ENCODE results near the gene CNTN5.
"Not testable (repeated sequence)": the region's sequence is repeated elsewhere in the genome, so short reads cannot be mapped to it uniquely, and the experiment has no call there.

CNTN5 gene

GRCh38 chr11:99275521-99275920 is 254.8 kb downstream of the CNTN5 start:
- DNase-seq (ENCODE audit: low read depth), result no peak

- no peak for DNase-seq (ENCODE audit: low read depth)
Measured at GRCh38 chr11:99277281-99277680, 256.5 kb downstream of the CNTN5 start.

GRCh38 chr11:99279266-99279665 is 258.5 kb downstream of the CNTN5 start:
- no peak for DNase-seq (ENCODE audit: low read depth)

DNA sequence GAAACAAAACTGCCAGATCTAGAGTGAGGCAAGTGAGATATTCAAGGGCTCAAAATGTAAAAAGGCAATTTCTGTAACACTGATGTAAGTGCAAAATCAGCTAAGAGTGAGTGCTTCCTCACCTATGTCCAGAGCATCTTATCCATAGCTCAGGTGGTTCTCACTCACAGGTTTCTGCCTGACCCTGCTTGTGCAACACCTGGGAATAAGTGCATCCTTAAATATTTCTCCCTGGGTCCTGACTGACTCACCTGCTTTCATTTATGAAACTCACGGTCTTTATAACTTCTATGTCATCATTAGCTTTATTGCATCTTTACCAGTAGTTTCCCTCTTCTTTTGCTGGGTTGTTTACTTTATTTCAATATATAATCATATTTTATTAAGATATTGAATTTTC is 260.6 kb downstream of the CNTN5 start:
- no peak for DNase-seq (ENCODE audit: low read depth)

GRCh38 chr11:99297925-99298324 is 277.2 kb downstream of the CNTN5 start:
- DNase-seq (ENCODE audit: low read depth), result not testable (repeated sequence)

- DNase-seq (ENCODE audit: low read depth), result no peak
Measured at GRCh38 chr11:99307510-99308088, 286.9 kb downstream of the CNTN5 start.

GRCh38 chr11:99311870-99312269 is 291.1 kb downstream of the CNTN5 start:
- no peak for DNase-seq (ENCODE audit: low read depth)

GRCh38 chr11:99316776-99317520 is 296.2 kb downstream of the CNTN5 start:
- DNase-seq (ENCODE audit: low read depth), result no peak

DNA sequence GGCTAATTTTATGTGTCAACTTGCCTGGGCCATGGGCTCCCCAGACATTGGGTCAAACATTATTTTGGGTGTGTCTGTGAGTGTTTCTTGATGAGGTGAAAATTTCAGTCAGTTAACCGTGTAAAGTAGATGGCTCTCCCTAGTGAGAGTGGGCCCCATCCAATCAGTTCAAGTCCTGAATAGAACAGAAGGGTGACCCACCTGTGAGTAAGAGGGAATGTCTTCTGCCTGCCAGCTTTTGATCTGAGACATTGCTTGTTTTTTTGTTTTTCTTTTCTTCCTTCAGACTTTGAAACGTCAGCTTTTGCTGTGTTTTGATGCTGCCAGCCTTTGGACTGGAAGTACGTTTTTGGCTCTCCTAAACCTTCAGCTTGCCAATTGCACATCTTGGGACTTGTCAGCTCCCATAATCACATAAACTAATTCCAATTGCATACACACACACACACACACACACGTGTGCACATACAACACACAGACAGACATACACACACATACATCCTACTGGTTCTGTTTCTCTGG is 300.1 kb downstream of the CNTN5 start:
- no peak for DNase-seq (ENCODE audit: low read depth)

GRCh38 chr11:99325847-99326246 is 305.1 kb downstream of the CNTN5 start:
- DNase-seq (ENCODE audit: low read depth), result no peak

DNA sequence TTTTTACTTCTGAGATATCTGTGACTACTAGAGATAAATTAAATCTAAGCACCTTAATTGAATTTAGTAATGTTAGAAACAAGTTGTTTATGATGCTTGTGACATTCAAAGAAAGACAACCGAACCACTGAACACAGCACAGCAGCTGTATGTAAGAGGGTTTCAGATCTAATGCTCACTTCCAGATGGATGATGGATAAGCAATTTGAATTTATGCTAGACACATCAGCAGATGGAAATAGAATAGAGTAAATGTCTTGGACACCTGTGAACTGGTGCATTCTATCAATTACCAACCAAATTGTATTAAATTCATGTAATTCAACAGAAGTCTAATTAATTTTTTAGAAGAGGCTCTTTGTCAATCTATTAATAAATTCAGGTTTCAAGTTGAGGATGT is 306.3 kb downstream of the CNTN5 start:
- DNase-seq (ENCODE audit: low read depth), result no peak

- DNase-seq (ENCODE audit: low read depth), result no peak
Measured at GRCh38 chr11:99327527-99327926, 306.8 kb downstream of the CNTN5 start.

GRCh38 chr11:99333621-99334020 is 312.9 kb downstream of the CNTN5 start:
- DNase-seq (ENCODE audit: low read depth), result no peak

DNA sequence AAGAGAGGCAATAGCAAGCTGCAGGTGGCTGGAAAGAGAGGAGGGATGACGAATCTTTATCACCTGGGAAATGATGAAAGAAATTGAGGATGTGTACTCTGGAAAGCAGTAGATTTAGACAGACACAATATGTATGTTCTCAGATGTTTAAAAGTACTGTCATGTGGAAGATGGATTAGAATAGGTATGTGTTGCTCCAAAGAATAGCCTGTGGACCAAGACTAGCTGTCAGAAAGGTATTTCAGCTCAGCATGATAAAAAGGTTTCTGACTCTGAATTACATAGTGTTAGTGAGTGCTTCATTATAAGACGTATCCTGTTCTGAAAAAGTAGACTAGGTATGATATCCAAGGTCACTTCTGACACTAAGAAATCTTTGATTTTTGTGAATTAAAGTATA is 322.4 kb downstream of the CNTN5 start:
- DNase-seq (ENCODE audit: low read depth), result no peak

GRCh38 chr11:99349151-99349673 is 328.5 kb downstream of the CNTN5 start:
- no peak for DNase-seq (ENCODE audit: low read depth)

GRCh38 chr11:99351624-99352023 is 330.9 kb downstream of the CNTN5 start:
- DNase-seq (ENCODE audit: low read depth), result no peak

GRCh38 chr11:99352642-99353041 is 331.9 kb downstream of the CNTN5 start:
- DNase-seq (ENCODE audit: low read depth), result no peak

DNA sequence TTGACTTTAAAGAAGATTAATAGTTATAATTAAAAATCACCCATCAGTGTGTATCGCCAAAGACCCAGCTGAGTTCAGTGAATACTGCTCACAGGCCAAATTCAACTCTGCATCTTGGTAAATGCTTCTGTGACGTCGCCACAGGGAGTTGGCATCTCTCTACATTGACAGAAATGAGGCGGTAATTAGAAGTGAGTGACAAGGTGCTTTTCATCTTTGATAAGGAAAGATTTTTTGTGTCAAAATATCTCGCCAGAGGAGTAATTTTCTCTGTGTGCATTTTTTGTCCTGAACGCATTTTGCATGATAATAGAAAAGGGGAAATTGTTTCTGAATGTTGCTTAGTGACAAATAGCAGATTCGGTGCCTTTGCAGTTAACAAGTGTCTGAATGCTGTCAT is 345.8 kb downstream of the CNTN5 start:
- no peak for DNase-seq (ENCODE audit: low read depth)

GRCh38 chr11:99368583-99368982 is 347.8 kb downstream of the CNTN5 start:
- DNase-seq (ENCODE audit: low read depth), result no peak

GRCh38 chr11:99370549-99371216 is 349.9 kb downstream of the CNTN5 start:
- no peak for DNase-seq (ENCODE audit: low read depth)

DNA sequence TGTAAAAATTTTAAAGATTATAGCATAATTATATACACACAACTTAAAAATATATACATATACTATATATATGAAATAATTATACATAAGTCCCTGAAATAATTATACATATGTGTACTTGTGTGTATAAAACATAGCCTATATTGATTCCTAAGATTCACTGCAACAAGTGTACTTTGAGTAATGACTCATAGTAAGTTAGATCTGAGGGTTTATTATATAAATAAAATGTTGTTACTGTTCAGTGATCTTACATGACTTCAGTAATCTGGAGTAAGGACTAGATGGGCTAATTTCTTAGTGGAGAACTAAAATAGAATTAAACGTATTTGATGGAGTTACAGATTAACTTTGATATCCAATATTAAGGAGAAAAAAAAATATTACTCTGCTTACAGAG is 350.5 kb downstream of the CNTN5 start:
- no peak for DNase-seq (ENCODE audit: low read depth)

DNA sequence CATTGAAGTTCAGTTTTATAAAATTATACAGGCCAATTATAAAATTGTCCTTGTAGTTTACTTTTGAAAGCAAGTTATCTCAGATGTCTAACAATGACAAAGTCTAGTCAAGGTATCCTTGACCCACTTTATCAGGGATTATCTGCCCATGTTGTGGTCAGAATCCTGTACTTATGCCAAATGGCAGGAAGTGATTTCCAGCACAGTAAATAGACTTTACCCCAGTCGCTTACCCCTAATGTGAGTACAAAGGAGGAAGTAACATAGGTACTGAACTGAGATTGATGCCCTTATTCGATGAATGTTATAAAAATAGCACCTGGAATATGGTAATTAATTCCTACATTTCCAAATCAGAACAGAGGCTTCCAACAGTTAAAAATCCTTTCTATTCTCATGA is 355.7 kb downstream of the CNTN5 start:
- no peak for DNase-seq (ENCODE audit: low read depth)
